GM21526 (cell line): ENCODE measurements around the gene VAT1L.

Experiments
- ATAC-seq: cut with Tn5 transposase; IDR thresholded peaks from one replicate; pipeline ENCODE4 v1.9.1; 2021; ENCODE audit warnings: moderate library complexity; ENCODE audit not compliant: unreplicated experiment, low FRiP score

The VAT1L gene

DNA sequence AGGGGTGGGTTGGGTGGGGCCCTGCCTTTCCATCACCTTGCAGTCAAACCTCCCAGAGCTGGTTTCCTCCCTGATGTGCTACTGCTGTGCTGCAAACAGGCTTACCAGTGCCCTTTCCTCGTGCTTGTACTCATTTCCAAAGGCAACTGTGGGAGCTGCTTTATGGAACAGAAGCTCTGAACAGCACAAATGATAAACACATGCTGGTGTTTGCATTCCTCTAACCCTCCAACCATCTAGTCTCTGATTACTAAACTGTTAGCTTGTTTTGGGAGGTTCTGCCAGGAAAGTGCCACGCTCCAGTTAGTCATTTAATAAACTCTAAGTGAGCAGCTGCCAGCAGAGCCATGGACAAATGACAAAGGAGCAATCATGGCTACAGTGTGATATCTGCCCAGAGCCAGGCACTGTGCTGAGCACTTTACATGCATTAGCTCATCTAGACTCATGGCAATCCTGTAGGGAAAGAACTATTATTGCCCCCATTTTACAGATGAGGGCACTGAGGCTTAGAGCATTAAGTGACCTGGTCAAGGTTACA, 110.4 kb downstream of the VAT1L start:
- ATAC-seq: no peak

DNA sequence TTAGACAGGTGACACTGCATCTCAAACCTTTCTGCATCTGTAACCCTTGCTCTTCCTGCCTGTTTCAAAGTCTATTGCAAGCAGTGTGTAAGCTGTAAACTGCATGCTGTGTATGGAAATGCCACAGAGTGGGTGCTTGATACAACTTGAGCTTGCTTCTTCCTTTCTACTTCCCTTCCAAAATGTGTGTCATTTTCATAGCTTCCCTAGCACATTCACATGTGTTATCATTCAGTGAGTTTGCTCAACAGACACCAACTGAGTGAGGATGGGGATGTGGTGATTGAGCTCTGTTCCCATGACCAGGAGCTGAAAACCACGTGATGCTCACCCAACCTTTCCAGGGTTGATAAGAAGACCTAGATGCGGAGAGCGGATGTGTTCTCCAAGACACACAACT, 111.1 kb downstream of the VAT1L start:
- no peak for ATAC-seq

DNA sequence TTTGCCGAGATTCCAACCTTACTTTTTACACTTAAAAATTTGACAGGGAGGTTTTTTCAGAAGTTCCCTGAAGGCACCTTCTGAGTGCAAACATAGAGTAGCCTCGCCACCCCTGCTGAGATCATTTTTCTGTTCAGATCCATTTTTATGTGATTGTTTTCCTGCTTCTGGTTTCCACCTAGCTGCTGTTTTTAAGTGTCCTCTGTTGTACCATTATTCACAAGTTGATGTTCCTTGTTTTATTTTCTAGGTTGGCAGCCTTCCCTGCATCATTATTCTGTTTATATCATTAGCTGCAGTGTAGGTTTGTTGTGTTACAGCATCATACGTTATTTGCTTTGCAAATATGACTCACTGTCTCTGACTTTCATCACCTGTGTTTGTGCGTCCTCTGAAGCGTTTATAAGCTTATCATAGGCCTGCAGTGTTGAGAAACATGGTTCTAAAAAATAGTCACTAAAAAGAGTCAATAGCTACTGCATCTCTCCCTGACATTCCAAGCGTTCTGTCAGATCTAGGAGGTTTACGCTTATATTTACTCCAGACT, 117.1 kb downstream of the VAT1L start:
- ATAC-seq: no peak

DNA sequence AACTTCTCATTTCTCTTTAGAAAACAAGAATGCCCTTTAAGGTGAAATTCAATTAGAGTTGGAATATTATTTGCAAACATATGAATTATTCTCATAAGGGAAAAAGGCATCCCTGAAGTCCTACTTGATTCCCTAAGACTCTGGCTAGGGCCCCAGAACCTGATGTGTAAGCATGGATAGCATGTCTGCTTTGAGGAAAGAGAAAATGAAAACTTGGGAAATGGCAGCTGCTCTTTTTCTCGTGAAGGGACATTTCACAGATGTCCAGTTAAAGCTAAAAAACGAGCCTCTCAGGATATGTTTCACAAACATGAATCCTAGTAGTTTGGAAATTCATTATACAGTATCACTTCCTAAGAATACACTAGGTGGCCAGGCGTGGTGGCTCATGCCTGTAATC, 121.7 kb downstream of the VAT1L start:
- no peak for ATAC-seq

DNA sequence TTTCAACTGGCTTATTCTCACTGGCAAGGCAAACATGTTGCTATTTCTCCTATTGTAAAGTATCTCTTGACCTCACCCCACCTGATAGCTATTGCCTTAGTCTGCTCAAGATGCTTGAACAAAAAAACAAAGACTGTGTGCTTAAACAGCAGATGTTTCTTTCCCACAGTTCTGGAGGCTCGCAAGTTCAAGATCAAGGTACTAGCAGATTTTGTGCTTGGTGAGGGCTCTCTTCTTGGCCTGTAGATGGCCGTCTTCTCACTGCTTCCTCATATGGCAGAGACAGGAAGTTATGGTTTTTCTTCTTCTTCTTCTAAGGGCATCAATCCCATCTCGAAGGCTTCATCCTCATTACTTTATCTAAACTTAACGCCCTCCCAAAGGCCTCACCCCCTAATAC, 124.3 kb downstream of the VAT1L start:
- no peak for ATAC-seq

DNA sequence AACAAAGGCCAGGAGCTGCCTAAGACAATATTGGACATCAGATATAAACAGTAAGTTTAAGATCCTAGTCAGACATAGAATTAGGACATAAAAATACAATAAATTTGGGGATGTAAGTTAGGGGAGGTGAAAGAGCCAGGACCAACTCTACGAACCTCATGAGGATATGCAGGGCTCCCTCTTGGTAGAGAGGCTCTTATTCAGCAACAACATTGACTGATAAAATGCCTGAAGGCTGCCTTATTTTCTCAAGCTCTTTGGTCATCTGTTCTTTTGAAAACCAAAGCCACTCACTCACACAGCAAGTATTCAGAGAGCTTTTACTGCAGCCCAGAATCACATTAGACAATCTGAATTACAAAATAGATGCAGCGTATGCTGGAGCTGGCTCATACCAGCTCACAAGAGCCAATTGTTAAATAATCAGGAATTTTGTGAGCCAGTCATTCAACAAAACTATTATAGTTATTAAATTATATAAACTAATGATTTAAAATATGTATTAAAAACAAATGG, 125.4 kb downstream of the VAT1L start:
- no peak for ATAC-seq

DNA sequence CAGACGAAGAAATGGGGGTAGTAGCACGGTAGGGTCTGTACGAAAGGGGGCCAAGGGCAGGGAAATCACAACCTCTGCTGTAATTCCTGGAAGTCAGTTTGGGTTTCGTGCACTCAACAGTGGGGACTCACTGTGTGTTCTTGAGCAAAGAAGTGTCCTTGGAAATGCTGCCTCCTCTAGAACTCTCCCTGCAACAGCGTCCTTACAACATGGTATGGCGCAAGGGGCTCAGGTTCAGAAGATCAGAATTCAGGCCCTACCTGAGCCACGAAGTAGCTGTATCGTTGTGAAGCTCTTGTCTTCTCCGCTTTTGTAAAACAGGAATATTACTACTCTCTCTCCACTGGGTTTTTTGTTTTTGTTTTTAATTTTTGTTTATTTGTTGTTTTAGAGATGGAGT, 127.7 kb downstream of the VAT1L start:
- ATAC-seq: no peak

DNA sequence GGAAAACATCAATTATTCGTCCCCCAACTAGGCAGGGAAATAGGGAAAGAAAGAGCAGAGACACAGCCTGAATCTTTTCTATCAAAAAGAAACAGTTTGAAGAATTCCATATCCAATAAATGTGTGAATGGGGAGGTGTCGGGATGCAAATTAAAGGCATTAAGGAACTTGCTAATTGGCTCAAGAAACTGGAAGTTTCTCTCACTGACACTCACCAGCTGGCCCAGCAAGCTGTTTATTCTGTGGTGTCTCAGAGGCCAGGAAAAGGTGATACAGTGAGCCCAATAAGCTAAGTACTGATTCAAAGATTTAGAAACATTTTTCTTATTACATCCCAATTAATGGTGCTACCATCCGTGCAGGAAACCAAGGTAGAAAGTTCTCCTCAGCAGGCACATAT, 129.6 kb downstream of the VAT1L start:
- no peak for ATAC-seq

DNA sequence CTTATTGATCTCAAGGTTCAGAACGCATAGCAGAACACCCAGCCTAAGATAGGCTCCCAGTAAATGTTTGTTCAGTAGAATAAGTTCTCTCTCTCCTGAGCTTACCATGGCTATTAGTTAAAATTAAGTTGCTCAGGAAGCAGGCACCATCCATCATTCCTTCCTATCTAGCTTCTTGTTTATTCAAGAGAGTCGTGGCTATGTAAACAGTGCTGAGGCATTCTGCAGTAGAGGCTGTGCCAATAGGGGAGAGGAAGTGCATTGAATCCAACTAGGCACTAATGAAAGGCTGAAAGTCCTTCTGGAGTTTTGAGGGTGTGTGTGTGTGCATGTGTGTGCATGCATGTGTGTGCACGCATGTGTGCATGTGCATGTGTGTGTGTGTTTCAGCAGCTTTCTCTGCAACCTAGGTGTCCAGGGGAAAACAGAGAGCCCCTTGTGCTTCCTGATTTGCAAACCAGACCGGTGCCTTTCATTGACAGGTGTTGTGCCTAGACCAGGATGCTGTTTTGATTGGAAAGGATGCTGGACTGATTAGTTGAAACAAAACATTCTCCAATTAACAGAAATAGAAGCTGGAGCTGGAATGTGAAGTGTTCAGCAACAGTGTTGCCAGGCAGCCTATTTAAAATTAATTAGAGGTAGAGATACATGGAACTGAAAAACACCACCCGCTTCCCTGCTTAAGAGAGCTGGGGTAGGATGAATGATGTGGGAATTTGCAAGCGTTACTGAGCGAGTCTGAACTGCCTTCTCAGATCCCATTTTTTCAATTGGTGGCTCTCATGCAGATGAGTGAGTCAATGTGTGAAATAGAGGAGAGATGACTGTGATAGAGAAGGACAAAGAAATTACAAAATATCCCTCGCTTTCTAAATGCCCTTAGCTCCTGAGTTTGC, 130.7 kb downstream of the VAT1L start:
- ATAC-seq: no peak

DNA sequence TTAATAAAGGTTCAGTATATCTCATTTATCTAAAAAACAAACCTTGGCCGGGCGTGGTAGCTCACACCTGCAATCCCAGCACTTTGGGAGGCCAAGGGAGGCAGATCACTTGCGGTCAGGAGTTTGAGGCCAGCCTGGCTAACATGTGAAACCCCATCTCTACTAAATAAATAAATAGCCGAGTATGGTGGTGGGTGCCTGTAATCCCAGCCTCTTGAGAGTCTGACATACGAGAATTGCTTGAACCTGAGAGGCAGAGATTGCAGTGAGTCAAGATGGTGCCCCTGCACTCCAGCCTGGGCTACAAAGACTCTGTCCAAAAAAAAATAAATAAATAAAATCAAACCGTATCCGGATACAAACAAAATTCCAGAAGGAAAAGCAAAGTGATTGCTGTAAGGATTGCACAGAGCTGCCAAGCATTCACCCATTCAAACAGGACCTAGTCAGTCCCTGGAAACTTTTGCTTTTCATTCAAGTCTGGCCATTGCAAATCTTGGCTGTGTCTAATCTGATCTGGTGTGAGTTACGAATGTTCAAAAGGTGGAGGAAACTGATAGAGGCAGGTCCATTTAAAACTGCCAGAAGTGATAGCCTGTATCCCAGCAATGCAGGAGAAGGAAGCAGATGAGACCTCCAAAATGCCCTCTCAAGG, 131.5 kb downstream of the VAT1L start:
- no peak for ATAC-seq

DNA sequence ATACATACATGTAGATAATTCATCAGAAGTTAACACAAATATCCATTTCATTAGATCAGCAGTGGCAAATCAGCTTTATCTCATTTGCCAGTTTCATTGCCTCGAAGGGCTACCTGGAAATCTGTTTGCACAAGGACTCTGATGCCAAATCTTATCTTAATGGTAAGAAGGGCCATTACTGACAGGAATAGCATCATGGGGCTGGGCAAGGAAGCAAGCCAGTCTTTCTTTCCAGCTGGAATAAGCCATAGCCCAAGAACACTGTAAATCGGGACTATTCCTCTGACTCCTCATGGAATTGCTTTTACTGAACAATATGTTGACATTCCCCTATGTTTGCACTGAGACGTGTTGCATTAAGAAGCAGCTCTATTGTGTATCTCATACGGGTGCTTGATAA, 132.6 kb downstream of the VAT1L start:
- no peak for ATAC-seq

DNA sequence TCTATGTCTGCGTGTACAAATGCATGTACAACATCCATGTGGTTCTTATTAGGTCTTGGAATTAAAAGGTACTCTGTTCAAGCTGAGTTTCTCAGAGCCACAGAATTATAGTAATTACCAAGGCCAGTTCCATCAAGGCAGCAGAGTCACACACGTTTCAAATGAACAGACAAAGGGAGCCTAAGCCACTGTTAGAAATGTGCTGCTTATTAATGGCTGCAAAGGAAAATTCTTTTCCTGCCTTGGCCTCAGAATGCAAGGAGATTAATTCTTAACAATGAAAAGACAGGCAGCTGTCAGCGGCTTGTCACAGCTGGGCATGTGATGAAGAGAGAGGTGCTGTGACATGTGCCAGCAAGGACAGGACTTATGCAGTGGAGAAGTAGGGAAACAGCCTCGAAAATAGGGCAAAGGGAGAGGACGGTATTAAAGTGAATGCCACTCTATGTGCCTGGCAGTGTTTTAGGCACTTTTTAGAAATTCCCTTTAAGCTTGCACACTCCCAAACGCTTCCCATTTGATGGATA, 133.9 kb downstream of the VAT1L start:
- ATAC-seq: no peak

DNA sequence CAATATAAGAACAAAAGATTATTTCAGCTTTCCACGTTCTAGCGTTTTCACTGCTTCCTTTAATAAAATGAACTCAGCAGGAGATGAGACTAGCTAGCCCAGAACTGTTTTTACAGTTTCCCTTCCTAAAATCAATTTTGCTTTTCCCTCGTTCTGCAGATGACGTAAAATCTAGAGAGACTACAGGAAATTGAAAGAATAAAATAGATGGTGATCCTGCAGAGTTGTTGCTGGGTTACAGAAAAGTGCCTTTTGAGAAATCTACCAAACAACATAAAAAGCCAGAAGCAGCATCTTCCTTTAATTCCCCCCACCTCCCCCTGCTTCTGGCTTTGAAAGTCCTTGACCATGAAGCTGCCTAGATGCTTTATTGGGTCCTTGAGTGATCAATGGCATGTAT, 137.2 kb downstream of the VAT1L start:
- no peak for ATAC-seq

DNA sequence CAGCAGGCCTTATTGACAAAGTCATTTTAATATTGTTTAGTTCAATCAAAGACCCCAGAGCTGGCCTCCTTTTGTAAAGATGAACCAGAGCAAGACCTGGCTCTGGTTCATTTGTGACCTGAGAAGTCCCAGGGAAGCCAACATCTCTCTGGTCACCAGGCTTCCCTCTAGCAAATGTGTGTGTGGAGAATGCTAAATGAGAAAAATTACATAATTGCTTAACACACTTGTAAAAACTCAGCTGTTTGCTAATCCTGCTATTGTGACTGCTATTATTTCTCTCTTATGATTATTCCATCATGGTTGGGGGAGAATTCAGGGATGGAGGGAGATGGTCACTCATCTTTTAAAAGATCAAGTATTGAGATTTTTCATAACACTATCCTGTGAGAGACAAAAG, 139.7 kb downstream of the VAT1L start:
- no peak for ATAC-seq

DNA sequence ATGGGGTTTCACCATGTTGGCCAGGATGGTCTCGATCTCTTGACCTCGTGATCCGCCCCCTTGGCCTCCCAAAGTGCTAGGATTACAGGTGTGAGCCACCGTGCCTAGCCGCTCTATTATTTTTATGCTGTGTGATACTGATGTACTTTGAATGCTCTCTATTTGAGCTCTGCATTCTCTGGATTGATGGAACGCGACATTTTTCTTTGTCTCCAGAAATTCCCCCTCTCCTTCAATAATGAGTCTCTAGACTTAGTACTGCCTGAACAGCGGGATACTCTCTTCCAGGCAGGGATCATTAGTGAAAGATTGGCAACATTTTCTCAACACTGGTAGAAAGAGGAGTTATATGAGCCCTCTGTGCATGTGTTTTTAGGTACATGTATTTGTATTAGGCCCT, 140.6 kb downstream of the VAT1L start:
- no peak for ATAC-seq

DNA sequence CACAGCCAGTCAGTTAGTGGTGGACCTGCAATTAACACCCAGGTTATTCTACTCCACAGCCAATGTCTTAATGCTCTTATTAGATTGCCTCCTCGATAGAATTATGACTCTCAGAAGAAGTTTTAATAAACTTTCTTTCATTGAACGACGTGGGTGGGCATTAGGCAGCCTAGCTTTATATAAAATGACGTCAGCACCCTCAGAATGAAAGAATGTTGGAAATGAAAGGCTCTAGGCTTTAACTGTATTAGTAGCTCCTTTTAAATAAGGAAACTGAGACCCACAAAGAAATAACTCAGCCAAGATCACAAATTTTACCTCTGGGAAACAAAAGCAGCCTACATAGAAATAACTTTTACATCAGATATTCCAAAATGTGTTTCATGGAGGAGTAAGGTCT, 142.7 kb downstream of the VAT1L start:
- no peak for ATAC-seq

DNA sequence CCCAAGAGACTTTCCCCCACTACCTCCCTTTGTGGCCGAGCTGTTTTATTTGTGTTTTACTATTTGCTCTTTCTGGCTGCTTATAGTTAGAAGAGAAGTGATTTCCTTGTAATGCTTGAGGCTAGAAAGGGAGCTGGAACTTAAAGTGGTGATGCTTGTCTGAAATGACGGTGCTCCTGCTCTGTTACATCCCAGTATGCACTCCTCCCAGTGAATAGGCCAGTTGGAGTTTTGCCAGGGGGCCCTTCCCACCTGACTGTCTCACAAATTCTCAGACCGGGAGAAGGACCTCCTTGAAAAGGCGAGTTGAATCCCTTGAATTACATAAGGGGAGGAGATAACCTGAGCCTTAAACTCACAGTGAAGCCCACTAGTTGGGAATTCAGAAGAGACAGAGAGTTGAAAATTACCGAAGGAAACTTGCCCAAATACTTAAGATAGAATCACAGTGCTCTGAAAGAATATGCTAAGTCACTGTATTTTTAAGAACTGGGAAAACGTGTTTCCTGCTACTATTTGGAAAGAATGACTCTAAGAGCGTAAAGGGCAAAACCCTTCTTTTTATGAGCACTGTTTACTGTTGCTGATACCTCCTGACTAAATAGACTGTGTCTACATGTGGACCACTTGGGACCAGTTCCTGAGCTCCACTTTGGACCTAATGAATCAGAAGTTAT, 149.2 kb downstream of the VAT1L start:
- no peak for ATAC-seq

DNA sequence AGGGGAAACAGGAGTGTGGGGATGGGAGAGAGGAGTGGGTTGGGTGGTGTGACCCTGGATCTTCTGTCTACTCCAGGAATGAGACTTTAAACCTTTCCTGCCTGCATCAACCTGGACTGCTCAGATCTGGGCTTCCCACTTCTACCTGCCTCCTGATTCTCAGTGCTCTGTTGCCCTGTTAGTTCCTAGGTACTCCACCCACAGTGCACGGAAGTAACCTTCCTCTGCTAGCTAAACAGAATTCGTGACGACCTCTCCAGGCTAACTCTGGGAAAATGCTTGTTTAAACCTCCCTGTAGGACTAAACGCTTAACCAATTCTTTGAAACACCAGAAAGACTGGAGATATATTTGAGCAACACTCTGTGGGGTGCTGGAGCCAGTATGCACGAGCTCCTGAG, 150.5 kb downstream of the VAT1L start:
- no peak for ATAC-seq

DNA sequence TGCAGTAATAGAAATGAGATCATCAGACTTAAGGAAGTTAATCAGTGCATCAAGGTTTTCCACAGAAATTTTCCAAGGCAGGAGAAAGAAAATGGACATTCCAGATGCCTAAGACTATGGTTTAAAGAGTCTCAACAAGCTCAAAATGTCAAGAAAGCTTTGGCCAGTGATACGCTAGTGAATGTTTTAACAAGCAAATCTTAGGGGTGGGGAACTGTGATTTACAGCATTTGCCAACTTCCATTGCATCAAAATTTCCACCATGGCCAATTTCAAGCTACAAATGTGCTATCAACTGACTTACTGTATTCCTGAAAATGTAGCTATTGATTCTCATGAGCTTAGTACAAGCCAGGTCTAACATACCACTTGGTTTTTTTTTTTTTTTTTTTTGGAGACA, 151.6 kb downstream of the VAT1L start:
- no peak for ATAC-seq

DNA sequence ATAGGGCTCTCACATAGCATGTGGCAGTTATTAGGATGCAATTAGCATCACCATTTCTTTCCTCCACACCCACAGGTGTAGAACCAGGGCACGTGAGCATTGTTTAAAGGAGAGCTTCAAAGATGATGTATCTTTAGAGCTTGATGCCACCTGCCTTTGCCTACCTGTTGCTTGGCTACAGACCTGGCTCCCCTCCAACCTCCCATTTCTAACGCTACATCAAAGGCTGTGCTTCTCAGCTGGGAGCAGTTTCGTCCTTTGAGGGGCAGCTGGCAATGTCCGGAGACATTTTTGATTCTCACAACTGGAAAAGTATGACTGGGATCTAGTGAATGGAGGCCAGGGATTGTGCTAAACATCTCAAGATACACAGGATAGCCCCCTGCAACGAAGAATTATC, 155.4 kb downstream of the VAT1L start:
- ATAC-seq: no peak

DNA sequence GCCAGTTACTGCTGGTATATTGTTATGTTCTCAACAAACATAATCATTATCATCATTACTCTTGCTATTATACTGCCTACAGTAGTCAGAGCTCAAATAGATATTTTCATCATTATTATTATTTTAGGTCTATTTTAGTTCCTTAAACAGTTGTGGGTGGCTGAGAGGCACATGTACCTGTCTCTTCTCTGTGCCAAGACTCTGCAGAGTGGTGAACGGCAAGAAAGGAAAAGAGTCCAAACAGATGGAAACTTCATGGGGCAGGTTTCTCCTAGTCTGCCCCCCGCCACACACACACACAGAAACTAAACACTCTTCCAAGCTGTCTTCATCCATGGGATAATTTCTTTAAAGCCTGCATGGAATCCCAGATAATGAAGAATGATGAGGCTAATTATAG, 156.3 kb downstream of the VAT1L start:
- no peak for ATAC-seq
